GM19043 (cell line): ENCODE results near the gene CDK12.

Experiments used
- ATAC-seq: cut with Tn5 transposase; IDR thresholded peaks from one replicate; pipeline ENCODE4 v1.9.1; 2021; ENCODE audit warnings: low read depth; ENCODE audit not compliant: unreplicated experiment

The CDK12 gene

GRCh38 chr17:39547713-39548478, 86.6 kb downstream of the CDK12 start:
- ATAC-seq, result no peak

GRCh38 chr17:39548494-39549225, 87.4 kb downstream of the CDK12 start:
- no peak for ATAC-seq

GRCh38 chr17:39549747-39550573, 88.7 kb downstream of the CDK12 start:
- no peak for ATAC-seq

GRCh38 chr17:39551879-39552278, 90.6 kb downstream of the CDK12 start:
- no peak for ATAC-seq

- ATAC-seq, result no peak
Measured at GRCh38 chr17:39553341-39553945, 92.2 kb downstream of the CDK12 start.

GRCh38 chr17:39555368-39555767, 94.1 kb downstream of the CDK12 start:
- ATAC-seq, result no peak

GRCh38 chr17:39556423-39556822, 95.1 kb downstream of the CDK12 start:
- no peak for ATAC-seq

GRCh38 chr17:39562395-39562794, 101.1 kb downstream of the CDK12 start:
- ATAC-seq, result no peak

GRCh38 chr17:39562976-39563375, 101.7 kb downstream of the CDK12 start:
- ATAC-seq, result no peak

- no peak for ATAC-seq
Measured at GRCh38 chr17:39563476-39563875, 102.2 kb downstream of the CDK12 start.

GRCh38 chr17:39564211-39564848, 103.0 kb downstream of the CDK12 start:
- no peak for ATAC-seq

GRCh38 chr17:39566094-39566850, 105.0 kb downstream of the CDK12 start:
- no peak for ATAC-seq

- ATAC-seq, result no peak
Measured at GRCh38 chr17:39568702-39569101, 107.4 kb downstream of the CDK12 start.

- no peak for ATAC-seq
Measured at GRCh38 chr17:39569126-39569525, 107.8 kb downstream of the CDK12 start.

GRCh38 chr17:39572121-39572520, 110.8 kb downstream of the CDK12 start:
- ATAC-seq, result no peak

GRCh38 chr17:39573447-39574298, 112.4 kb downstream of the CDK12 start:
- ATAC-seq, result no peak

GRCh38 chr17:39576187-39576586, 114.9 kb downstream of the CDK12 start:
- no peak for ATAC-seq

GRCh38 chr17:39578272-39578671, 117.0 kb downstream of the CDK12 start:
- ATAC-seq, result no peak
